H7 (cell line): ENCODE data around the gene ATN1. TPM values are rescaled to one million over a fixed set of nuclear protein-coding genes. Genes with fewer than 3 reads are reported as not detected.

Experiments
- DNase-seq: peaks from one replicate; pipeline ENCODE4 v3.0.0; 2012
- H3K27me3 ChIP-seq: 2 replicates; pipeline ENCODE4 v1.6.0; 2011; ENCODE audit warnings: mild to moderate bottlenecking, low read length; ENCODE audit not compliant: control insufficient read depth, insufficient read depth
- H3K36me3 ChIP-seq: replicated peaks from 2 replicates; pipeline ENCODE4 v1.5.1; 2011; ENCODE audit warnings: low read length; ENCODE audit not compliant: control insufficient read depth, insufficient read depth
- H3K4me3 ChIP-seq: 2 replicates; pipeline ENCODE4 v1.5.1; 2011; ENCODE audit warnings: low read depth, mild to moderate bottlenecking, control low read depth, low read length, moderate library complexity; ENCODE audit not compliant: insufficient read depth
- total RNA-seq: library from RNA; depleted of rRNA; stranded (reverse); fragments of >200 nt; shearing (Covaris generic); gene quantifications from 2 replicates; pipeline ENCODE4 v1.2.3, GENCODE V29; 2014

The ATN1 gene
- total RNA-seq, 1 experiment from 2014 or later = 11.4 TPM

DNA sequence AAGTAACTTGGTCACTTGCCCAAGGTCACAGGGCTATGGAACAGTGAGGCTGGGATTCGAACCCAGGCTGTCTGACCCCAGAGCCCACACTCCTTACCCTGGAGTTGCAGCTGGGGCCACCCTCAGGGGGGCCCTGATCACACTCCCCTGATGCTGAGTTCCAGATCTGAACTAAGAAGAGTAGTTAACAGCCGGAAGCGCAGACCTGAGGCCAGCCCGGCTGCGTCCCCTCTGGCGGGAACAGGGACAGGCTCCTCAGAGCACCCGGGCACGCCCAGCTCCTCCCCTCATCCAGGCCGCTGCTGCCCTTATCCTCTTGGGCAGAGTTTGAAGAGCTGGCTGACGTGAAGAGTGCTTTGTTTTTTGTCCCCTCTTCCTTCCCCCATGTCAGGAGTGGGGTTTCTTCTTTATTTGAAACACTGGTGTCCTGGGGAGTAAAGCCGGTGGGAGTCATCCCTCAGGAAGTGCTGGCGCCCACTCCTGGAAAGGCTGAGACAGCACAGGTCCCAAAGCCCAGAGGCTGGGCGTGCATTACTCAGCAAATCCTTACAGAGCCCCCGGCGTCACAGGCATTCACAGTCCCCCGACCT is 34.0 kb downstream of the ATN1 start:
- peaks cover 11% of the 10 kb centered on the region for H3K36me3 ChIP-seq
- DNase-seq = peak; percentile 92
- no peaks in the 10 kb centered on the region for H3K27me3 ChIP-seq
- H3K4me3 ChIP-seq = peak overlapping the region; percentile 49; the same call in 1 of the 2 replicates

DNA sequence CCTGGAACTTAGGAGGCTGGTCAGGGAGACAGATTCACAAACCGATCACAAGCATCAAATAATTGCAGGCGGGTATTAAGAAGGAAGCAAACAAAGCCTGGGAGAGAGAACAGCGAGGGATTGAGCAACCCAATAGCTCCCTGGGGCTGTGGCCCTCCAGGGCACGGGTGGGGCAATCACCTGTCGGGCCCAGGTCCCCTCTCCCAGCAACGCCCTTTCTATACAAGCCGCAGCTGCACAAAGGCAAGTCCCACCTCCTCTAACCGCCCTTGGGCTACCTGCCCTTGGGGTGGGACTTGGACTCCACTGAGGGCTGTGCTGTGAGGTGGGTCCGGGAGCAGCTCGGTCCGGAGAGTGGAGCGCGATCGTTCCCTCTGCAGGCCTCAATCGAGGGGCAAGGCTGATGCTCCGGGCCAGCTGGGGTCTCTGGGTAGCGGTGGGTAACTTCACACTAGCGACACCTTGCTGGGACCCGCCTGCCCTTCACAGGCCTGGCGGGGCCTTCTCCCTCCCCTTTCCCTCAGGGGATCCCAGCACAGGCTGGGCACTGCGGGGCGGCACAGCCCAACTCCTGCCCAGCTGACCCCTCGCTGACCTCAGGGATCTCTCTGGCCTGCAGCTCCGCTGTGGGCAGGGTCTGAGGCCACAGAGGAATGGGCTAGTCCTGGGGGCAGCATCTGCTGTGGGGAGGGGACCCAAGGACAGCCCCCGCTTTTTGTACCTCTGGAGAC is 34.7 kb downstream of the ATN1 start:
- H3K27me3 ChIP-seq = no peaks in the 10 kb centered on the region
- peak overlapping the region; percentile 49; the same call in 1 of the 2 replicates for H3K4me3 ChIP-seq
- peaks cover 17% of the 10 kb centered on the region for H3K36me3 ChIP-seq
- DNase-seq = peak; percentile 79

DNA sequence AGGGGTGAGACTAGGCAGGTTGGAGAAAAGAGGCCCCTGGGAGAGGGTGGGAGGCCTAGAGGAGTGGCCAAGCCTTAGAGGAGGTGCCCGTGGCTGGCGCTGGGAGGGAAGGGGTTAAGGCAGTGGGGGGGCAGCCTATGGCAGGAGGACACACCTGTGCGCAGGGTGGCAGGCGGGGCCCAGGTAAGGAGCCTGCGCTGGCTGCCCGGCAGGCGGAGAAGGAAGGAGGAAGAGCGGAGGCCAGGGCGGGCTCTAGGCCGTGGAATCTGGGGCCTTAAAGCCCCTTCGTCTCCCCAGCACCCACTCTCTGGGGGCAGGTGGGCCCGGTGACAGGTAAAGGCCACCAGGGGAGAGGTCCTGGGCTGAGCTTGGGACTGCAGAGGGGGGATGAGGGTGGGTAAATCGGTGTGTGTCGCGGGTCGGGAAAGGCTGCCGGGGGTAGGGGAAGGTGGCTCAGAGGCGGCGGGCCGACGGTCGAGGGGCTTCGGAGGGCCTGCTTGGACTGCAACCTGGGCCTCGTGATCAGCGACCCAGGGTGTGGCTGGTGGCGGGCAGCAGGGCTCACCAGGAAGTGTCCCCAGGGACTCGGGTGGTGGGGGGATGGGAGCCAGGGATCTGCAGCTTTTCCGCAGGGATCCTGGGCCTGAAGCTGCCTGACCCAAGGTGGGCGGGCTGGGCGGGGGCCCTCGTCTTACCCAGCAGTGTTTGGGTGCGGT is 35.4 kb downstream of the ATN1 start:
- H3K4me3 ChIP-seq = peak overlapping the region; percentile 49
- no peaks in the 10 kb centered on the region for H3K27me3 ChIP-seq
- peak; percentile 88 for DNase-seq
- H3K36me3 ChIP-seq = peaks cover 24% of the 10 kb centered on the region

DNA sequence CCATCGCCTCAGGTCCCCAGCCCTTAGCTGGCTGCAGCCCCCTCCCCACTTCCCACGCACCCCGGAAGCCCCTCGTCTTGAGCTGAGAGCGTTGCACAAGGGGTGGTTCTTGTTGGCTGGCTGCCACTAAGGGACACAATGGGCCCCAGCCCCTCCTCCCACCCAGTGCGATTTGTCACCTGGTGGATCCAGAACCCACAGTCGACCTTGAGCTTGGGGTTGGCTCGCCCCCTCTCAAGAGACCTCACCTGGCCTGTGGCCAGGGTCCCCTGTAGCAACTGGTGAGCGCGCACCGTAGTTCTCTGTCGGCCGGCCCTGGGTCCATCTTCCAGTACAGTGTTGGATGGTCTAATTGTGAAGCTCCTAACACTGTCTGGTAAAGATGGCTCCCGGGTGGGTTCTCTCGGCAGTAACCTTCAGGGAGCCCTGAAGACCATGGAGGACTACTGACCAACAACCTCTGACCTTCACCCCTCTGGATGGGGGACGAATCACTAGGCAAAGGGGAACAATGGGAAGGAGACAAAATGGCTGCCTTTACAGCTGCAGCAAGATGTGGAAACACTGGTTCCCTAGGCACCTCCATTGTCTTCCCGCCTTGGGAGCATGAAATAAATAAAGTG is 36.1 kb downstream of the ATN1 start:
- Histone ChIP-seq H3K27me3 (no peaks in the 10 kb centered on the region), H3K4me3 (peak overlapping the region; percentile 49; the same call in 1 of the 2 replicates), H3K36me3 (peaks cover 31% of the 10 kb centered on the region)
- peak; percentile 44 for DNase-seq

DNA sequence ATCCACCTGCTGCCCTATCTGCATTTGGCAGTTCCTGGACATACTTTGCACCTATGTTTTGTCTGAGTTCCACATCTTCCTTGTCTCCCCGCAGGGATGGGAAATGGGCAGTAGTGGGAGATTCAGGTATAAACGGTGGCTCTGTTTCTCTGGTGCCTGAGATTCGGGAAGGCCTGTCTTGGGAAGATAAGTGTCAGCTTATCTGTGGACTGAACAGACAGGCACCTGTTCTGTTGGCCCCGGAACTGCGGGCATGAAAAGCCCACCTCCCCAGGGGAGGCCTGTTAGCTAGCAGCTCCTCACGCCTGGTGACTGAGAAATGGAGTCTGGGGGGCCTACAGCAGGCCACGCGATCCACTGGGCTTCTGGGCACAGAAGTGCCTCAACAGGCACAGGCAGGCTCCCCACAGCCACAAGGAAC is 36.9 kb downstream of the ATN1 start:
- Histone ChIP-seq H3K27me3 (no peaks in the 10 kb centered on the region), H3K36me3 (peaks cover 34% of the 10 kb centered on the region), H3K4me3 (no peak overlapping the region)
- DNase-seq = no peak

DNA sequence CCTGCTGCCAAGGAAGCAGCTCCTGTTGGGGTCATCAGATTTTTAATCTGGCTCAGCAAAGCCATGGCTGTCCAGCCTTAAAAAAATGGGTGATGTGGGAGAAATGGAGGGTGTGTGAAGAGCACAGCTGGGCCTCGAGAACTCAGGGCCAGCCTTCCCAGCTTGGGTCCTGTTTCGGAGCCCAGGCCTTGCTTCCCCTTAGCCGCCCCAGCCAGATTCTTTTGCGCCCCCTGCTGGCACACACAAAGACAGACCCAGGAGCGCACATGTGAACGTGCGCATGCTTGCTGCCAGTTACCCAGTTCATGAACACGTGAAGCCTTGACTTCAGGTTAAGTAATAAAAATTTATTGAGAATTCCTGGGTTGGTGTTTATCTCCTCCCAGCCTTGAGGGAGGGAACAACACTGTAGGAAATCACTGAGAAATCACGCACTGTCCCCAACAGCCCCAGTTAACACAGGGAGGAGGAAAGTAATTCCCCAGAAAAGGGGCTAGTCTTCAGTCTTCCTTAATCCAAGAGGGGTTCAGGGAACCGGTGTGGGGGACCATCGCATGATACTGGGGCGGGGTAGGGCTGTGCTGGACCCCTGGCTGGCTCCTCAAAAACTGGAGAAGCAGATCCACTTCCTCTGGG is 37.4 kb downstream of the ATN1 start:
- DNase-seq = peak; percentile 93
- peaks cover 34% of the 10 kb centered on the region for H3K36me3 ChIP-seq
- H3K27me3 ChIP-seq = no peaks in the 10 kb centered on the region
- H3K4me3 ChIP-seq = no peak overlapping the region

DNA sequence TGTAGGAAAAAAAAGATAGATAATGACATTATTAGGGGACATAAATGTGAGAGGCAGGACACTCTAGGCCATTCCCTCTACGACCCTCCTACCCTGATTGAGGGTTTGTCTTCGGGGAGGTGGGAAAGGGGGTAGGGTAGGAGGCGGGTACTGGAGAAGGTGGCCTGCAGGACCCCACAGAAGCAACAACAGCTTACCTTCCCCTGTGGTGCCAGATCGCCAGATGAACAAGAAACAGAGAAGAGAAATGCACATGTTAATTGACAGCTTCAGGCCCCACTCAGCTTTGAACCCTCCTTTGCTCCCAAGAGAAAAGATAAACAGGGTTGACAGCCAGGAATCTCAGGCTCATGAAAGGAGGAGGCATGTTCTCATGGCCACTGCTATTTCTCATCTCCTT is 38.0 kb downstream of the ATN1 start:
- Histone ChIP-seq H3K27me3 (no peaks in the 10 kb centered on the region), H3K36me3 (peaks cover 34% of the 10 kb centered on the region), H3K4me3 (no peak overlapping the region)
- DNase-seq = peak; percentile 47

DNA sequence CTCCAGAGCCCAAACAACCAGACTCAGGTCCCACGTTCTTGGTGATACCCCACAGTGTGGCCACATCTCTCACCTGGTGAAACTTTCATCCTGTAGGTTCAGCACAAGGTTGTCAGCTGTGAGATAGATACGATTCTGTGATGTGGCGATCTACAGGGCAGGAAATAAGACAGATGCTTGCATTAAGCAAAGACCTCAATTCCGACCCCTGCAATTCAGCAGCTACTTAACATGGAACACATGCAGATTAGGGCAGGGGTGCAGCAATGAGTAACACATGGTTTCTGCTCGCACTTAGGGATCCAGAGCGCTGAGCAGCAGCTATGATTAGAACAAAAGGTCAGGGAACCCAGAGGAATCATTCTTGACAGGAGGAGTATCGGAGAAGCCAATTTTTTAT is 38.6 kb downstream of the ATN1 start:
- Histone ChIP-seq H3K27me3 (no peaks in the 10 kb centered on the region), H3K36me3 (peaks cover 34% of the 10 kb centered on the region), H3K4me3 (no peak overlapping the region)
- no peak for DNase-seq

DNA sequence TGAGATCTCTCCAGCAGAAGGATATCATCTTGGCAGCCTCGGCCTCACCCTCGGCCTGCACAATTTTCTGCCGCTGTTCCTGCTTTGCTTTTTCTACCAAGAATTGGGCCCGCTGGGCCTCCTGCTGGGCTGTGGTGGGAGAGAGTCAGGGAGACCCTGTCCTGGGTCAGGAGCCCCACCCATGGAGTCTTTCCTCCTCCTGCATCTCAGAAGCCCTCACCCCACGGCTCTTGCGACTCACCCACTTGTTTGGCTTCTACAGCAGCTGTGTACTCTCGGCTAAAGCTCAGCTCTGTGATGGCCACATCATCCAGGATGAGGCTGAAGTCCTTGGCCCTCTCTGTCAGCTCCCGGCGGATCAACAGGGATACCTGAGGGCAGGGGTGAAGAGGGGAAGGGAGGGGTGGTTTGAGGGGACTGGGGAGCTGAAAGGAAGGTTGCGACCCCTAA is 39.9 kb downstream of the ATN1 start:
- Histone ChIP-seq H3K36me3 (peaks cover 34% of the 10 kb centered on the region), H3K4me3 (no peak overlapping the region), H3K27me3 (no peaks in the 10 kb centered on the region)
- no peak for DNase-seq

DNA sequence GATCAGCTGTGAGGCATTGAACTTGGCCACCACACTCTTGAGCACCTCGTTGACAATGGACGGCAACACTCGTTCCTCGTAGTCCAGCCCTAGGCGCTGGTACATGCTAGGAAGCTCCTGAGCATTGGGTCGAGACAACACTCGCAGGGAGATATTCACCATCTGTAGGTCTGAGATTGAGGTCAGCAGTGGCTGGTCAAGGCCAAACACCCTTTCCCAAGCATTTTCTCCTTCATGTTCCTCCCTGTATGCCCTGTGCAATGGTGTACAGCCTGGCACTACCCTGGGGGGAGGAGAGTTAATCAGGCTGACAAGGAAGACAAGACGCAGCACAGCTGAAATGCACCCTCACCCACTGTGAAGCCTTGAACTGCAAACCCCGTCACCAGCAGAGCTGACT is 40.7 kb downstream of the ATN1 start:
- H3K36me3 ChIP-seq = peaks cover 34% of the 10 kb centered on the region
- H3K27me3 ChIP-seq = no peaks in the 10 kb centered on the region
- no peak for DNase-seq
- no peak overlapping the region for H3K4me3 ChIP-seq

DNA sequence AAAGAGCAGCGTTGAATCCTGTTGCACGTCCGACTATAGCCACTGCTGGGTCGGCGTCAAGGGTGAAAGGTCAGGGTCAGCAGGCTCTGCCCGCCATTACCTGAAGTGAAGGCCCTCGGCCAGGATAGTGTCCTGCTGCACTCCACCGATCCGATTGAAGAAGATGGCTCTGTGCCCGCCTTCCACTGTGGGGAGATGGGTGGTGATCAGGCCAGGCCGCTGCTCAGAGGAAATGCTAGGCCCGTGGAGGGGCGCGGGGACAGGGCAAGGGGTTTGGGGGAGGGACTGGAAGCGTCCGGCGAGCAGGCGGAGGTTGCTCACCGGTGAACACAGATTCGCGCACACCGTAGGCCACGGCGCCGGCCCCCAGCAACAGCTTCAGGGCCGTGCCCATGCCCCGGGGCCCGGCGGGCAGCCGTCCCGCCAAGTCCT is 42.4 kb downstream of the ATN1 start:
- Histone ChIP-seq H3K4me3 (peak overlapping the region; percentile 75), H3K36me3 (peaks cover 45% of the 10 kb centered on the region)
- no peak for DNase-seq

DNA sequence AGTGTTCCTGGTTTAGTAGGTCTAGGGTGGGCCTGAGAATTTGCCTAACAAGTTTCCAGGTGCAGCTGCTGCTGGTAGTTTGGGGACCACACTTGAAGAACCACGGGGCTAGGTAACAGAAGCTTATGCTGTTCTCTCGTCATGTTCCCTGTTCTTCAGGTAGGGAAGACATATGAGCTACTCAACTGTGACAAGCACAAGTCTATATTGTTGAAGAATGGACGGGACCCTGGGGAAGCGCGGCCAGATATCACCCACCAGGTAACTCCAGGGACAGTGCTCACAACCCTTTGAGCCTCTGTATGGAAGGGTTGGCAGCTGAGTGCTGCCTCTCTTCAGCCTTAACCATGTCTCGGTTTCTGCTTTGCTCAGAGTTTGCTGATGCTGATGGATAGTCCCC is 46.4 kb downstream of the ATN1 start:
- DNase-seq = no peak
- Histone ChIP-seq H3K4me3 (no peak overlapping the region), H3K36me3 (peaks cover 32% of the 10 kb centered on the region), H3K27me3 (no peaks in the 10 kb centered on the region)

More for the DNA sequence above, 42.4 kb downstream of the ATN1 start:
- no peaks in the 10 kb centered on the region for H3K27me3 ChIP-seq

DNA sequence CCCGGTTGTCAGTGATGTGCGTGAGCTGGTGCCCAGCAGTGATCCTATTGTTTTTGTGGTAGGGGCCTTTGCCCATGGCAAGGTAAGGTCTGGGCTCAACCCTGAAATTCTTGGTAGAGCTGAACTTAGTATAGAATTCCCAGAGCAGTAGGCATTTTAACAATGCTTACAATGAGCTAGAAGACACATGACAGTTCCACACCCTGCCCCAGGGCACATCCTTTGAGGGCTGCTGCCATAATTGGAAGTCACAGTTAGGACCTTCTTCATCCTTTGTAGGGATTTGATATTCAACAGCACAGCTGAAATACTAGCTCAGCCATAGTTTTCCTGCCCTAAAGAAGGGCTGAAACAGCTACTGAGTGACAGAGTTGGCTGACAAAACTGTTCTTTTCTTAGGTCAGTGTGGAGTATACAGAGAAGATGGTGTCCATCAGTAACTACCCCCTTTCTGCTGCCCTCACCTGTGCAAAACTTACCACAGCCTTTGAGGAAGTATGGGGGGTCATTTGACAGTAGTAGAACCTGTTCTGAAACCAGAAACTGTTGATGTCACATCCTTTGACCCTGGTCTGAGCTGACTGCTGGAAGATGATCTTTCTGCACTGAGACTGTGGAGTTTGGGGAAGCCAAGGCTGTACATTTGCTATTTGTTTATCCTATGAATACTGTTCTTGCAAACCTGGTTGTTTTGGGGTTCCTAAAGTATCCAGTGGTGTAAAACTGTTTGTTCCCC is 47.7 kb downstream of the ATN1 start:
- DNase-seq = no peak
- peaks cover 35% of the 10 kb centered on the region for H3K36me3 ChIP-seq
- H3K4me3 ChIP-seq = no peak overlapping the region
- H3K27me3 ChIP-seq = no peaks in the 10 kb centered on the region

DNA sequence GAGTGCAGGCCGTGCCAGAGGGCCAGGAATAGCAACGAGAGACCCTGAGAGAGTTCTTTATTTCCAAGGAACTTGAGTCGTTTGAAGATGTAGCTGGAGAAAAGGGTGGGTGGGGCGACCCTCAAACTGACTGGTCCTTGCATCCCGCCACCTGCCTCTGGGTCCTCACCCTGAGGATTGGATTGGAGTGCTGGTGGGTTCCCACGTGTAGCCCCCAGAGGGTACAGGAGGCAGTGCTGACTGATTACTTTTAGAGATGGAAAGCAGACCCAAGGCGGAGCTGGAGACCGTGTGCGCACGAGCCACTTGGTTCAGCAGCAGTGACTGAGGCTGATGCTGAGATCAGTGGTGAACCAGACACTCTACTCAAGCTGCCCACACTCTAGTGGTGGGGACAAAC is 49.9 kb downstream of the ATN1 start:
- no peak overlapping the region for H3K4me3 ChIP-seq
- peaks cover 44% of the 10 kb centered on the region for H3K36me3 ChIP-seq
- DNase-seq = no peak
- H3K27me3 ChIP-seq = no peaks in the 10 kb centered on the region
